ENCODE data around the gene SORL1.

SORL1 gene

GRCh38 chr11:121473064-121473777 is 21.1 kb downstream of the SORL1 start:
- Histone ChIP-seq H3K9ac (ENCODE audit: low read length) (no peak overlapping the region), H3K4me2 (ENCODE audit: low read length) (no peak overlapping the region), H3K36me3 (ENCODE audit: insufficient read depth, low read length) (peaks cover 86% of the 10 kb centered on the region), H3K27ac (ENCODE audit: low read depth, low read length, poor library complexity, severe bottlenecking) (no peak overlapping the region), H3F3A (ENCODE audit: insufficient read depth, low read length) (no peaks in the 10 kb centered on the region), H3K4me3 (ENCODE audit: low read depth, low read length, poor library complexity, severe bottlenecking) (no peak overlapping the region), H3K9me3 (ENCODE audit: low read length) (no peaks in the 10 kb centered on the region), H2AFZ (ENCODE audit: low read length) (no peak overlapping the region), H4K20me1 (ENCODE audit: insufficient read depth, low read length) (no peaks in the 10 kb centered on the region), H3K9me2 (ENCODE audit: low read depth, low read length) (no peaks in the 10 kb centered on the region), H3K27me3 (ENCODE audit: insufficient read depth, low read length) (no peaks in the 10 kb centered on the region), H3K4me1 (ENCODE audit: insufficient read depth, low read length, severe bottlenecking) (peaks cover 4% of the 10 kb centered on the region), H3K79me2 (ENCODE audit: insufficient read depth, low read length) (peaks cover 34% of the 10 kb centered on the region)
- TF ChIP-seq, protein P1, sequence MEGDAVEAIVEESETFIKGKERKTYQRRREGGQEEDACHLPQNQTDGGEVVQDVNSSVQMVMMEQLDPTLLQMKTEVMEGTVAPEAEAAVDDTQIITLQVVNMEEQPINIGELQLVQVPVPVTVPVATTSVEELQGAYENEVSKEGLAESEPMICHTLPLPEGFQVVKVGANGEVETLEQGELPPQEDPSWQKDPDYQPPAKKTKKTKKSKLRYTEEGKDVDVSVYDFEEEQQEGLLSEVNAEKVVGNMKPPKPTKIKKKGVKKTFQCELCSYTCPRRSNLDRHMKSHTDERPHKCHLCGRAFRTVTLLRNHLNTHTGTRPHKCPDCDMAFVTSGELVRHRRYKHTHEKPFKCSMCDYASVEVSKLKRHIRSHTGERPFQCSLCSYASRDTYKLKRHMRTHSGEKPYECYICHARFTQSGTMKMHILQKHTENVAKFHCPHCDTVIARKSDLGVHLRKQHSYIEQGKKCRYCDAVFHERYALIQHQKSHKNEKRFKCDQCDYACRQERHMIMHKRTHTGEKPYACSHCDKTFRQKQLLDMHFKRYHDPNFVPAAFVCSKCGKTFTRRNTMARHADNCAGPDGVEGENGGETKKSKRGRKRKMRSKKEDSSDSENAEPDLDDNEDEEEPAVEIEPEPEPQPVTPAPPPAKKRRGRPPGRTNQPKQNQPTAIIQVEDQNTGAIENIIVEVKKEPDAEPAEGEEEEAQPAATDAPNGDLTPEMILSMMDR (IDR thresholded peaks at IDR 0.05; ENCODE audit: low read length): no peak
- no peak for TF ChIP-seq EZH2 (IDR thresholded peaks at IDR 0.05; ENCODE audit: borderline replicate concordance, low read length)

- Histone ChIP-seq H4K20me1 (ENCODE audit: insufficient read depth, low read length) (no peaks in the 10 kb centered on the region), H3K9ac (ENCODE audit: low read length) (no peak overlapping the region), H3K27me3 (ENCODE audit: insufficient read depth, low read length) (no peaks in the 10 kb centered on the region), H3K4me2 (ENCODE audit: low read length) (no peak overlapping the region), H3K27ac (ENCODE audit: low read depth, low read length, poor library complexity, severe bottlenecking) (no peak overlapping the region), H3K4me3 (ENCODE audit: low read depth, low read length, poor library complexity, severe bottlenecking) (no peak overlapping the region), H3K4me1 (ENCODE audit: insufficient read depth, low read length, severe bottlenecking) (no peaks in the 10 kb centered on the region), H3F3A (ENCODE audit: insufficient read depth, low read length) (no peaks in the 10 kb centered on the region), H3K36me3 (ENCODE audit: insufficient read depth, low read length) (peaks cover 90% of the 10 kb centered on the region), H3K9me3 (ENCODE audit: low read length) (no peaks in the 10 kb centered on the region), H3K79me2 (ENCODE audit: insufficient read depth, low read length) (peaks cover 21% of the 10 kb centered on the region), H3K9me2 (ENCODE audit: low read depth, low read length) (no peaks in the 10 kb centered on the region), H2AFZ (ENCODE audit: low read length) (no peak overlapping the region)
- TF ChIP-seq EZH2 (IDR thresholded peaks at IDR 0.05; ENCODE audit: borderline replicate concordance, low read length): no peak
- TF ChIP-seq, protein P1 (IDR thresholded peaks at IDR 0.05; ENCODE audit: low read length): no peak
Measured at GRCh38 chr11:121474680-121475079, 22.6 kb downstream of the SORL1 start.

GRCh38 chr11:121476379-121477032 is 24.4 kb downstream of the SORL1 start:
- Histone ChIP-seq H3K9ac (ENCODE audit: low read length) (no peak overlapping the region), H3K79me2 (ENCODE audit: insufficient read depth, low read length) (peaks cover 10% of the 10 kb centered on the region), H3K4me3 (ENCODE audit: low read depth, low read length, poor library complexity, severe bottlenecking) (no peak overlapping the region), H3K9me2 (ENCODE audit: low read depth, low read length) (no peaks in the 10 kb centered on the region), H2AFZ (ENCODE audit: low read length) (no peak overlapping the region), H3K27ac (ENCODE audit: low read depth, low read length, poor library complexity, severe bottlenecking) (no peak overlapping the region), H3F3A (ENCODE audit: insufficient read depth, low read length) (no peaks in the 10 kb centered on the region), H3K4me2 (ENCODE audit: low read length) (no peak overlapping the region), H3K27me3 (ENCODE audit: insufficient read depth, low read length) (no peaks in the 10 kb centered on the region), H3K9me3 (ENCODE audit: low read length) (no peaks in the 10 kb centered on the region), H3K36me3 (ENCODE audit: insufficient read depth, low read length) (peaks cover 79% of the 10 kb centered on the region), H3K4me1 (ENCODE audit: insufficient read depth, low read length, severe bottlenecking) (peaks cover under 1% of the 10 kb centered on the region), H4K20me1 (ENCODE audit: insufficient read depth, low read length) (no peaks in the 10 kb centered on the region)
- no peak for TF ChIP-seq EZH2 (IDR thresholded peaks at IDR 0.05; ENCODE audit: borderline replicate concordance, low read length)
- TF ChIP-seq, protein P1 (IDR thresholded peaks at IDR 0.05; ENCODE audit: low read length): no peak
